Choroid plexus epithelial cell (primary cell): ENCODE measurements around the gene PDK1.
"Not testable (repeated sequence)": the region's sequence is repeated elsewhere in the genome, so short reads cannot be mapped to it uniquely, and the experiment has no call there.

Source experiments
- DNase-seq: peaks from one replicate; pipeline ENCODE4 v3.0.0-alpha.2; 2010; ENCODE audit warnings: low read depth
- H3K4me3 ChIP-seq: 2 replicates; pipeline ENCODE4 v1.5.1; 2011; ENCODE audit warnings: low read depth, mild to moderate bottlenecking, control low read depth, low read length, moderate library complexity
- TF ChIP-seq, protein P1 (sequence below): conservative IDR thresholded peaks from 2 replicates; pipeline ENCODE4 v1.5.1; 2011; ENCODE audit warnings: low read depth, mild to moderate bottlenecking, control low read depth, inconsistent platforms, low read length, moderate library complexity

PDK1 gene

DNA sequence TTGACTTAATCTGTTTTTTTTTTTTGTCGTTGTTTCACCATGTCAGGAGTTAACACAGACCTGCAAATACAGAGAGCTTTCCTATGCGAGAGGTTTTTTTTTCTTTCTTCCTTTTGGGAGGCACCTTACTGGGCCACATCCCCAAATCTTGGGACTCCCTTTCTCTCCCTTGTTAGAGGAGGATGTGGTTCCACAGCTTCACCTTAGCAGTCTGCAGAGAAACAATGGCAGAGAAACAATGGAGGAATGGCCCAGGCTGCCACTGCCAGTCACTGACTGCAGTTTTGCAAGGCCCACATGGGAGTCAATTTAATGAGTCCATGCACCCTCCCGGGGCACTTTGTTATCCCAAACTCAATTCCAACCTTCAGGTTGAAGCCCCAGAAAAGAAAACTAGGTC is 20.8 kb upstream of the PDK1 start:
- no peak overlapping the region for H3K4me3 ChIP-seq
- no peak for DNase-seq
- TF ChIP-seq, protein P1, sequence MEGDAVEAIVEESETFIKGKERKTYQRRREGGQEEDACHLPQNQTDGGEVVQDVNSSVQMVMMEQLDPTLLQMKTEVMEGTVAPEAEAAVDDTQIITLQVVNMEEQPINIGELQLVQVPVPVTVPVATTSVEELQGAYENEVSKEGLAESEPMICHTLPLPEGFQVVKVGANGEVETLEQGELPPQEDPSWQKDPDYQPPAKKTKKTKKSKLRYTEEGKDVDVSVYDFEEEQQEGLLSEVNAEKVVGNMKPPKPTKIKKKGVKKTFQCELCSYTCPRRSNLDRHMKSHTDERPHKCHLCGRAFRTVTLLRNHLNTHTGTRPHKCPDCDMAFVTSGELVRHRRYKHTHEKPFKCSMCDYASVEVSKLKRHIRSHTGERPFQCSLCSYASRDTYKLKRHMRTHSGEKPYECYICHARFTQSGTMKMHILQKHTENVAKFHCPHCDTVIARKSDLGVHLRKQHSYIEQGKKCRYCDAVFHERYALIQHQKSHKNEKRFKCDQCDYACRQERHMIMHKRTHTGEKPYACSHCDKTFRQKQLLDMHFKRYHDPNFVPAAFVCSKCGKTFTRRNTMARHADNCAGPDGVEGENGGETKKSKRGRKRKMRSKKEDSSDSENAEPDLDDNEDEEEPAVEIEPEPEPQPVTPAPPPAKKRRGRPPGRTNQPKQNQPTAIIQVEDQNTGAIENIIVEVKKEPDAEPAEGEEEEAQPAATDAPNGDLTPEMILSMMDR: no peak

DNA sequence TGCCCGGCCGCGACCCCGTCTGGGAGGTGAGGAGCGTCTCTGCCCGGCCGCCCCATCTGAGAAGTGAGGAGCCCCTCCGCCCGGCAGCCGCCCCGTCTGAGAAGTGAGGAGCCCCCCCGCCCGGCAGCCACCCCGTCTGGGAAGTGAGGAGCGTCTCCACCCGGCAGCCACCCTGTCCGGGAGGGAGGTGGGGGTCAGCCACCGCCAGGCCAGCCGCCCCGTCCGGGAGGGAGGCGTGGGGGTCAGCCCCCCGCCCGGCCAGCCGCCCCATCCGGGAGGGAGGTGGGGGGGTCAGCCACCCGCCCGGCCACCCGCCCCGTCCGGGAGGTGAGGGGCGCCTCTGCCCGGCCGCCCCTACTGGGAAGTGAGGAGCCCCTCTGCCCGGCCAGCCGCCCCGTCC is 18.0 kb upstream of the PDK1 start:
- not testable (repeated sequence) for DNase-seq

DNA sequence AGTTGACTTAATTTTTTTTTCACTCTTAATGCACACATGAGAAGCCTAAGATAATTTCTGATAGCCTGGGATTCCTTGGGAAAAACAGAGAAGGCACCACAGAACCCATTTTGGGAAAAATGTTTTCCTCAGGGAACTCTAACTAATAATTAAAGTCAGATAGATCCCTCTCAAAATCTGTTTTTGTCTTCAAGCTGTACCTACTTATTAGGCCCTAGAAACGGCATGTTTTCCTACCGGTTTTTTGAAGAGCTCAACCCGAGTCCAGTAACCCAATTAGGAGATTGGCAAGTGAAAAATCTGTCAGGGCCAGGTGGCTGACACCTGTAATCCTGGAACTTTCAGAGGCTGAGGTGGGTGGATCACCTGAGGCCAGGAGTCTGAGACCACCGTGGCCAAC is 16.1 kb upstream of the PDK1 start:
- TF ChIP-seq, protein P1: no peak
- no peak for DNase-seq
- no peak overlapping the region for H3K4me3 ChIP-seq

More for the DNA sequence above, 18.0 kb upstream of the PDK1 start:
- not testable (repeated sequence) for H3K4me3 ChIP-seq

DNA sequence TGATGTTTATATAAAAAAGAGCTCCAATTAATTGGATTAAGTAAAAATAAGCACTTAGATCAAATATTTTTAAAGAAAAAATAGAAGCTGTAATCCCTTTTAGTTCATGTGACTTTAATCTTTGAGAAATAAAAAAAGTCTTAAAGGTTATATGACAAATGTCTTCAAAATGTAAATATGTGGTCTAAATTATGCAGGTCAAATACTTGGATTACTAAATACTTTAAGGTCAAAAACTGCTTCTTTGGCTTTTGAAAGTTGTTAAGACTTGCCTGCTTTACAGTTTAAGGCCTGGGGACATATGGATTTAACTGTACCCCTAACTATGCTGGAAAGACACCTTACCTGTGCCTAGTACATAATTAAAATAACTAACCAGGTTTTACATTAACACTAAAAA is 15.5 kb upstream of the PDK1 start:
- no peak for DNase-seq
- TF ChIP-seq, protein P1: no peak
- no peak overlapping the region for H3K4me3 ChIP-seq

DNA sequence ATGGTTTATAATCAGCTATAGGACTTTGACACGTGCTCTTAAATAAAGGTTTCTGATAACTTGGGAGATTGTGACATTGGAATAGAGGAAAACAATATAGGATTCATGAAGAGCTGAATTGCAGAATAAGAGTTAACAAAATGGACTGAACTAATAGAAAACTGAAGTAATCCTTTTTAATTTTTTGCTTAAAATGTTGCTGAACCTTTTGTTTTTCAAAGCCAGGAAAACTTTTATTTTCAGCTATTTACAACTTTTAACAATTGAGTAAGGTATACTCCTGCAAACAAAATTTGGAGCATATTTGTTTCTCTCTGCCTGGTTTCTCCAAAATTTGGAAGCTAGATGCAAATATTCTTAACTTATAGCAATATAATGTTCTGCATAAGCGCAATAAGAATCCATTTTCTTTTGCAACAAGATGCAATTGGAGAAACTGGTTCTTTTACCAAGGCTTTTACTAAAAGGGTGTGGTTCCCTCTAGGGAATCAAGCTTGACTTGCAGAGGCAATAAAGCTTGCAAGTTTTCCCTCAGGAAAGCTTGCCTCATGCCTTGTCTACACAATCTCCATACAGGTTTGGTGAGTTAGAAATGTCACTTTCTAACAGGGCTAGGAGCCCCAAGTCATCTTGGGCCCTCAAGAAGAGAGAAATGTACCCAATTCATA is 10.3 kb upstream of the PDK1 start:
- no peak for DNase-seq
- TF ChIP-seq, protein P1: no peak
- no peak overlapping the region for H3K4me3 ChIP-seq

DNA sequence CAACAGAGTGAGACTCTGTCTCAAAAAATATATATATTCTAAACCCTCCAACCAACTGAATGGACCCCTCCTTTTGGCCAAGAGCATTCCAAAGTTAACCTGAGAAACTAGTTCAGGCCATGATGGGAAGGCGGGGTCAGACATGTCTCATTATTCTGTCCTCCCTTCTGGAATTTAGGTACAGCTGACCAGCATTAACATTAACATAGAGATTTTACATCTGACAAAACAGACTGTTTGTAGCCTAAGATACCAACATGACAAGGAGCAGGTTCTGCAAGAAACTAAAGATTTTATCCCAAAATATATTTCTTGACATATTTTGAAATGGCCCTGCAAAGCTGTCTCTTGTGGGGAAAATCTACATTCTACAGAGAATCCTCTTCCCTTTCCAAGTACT is 6.8 kb upstream of the PDK1 start:
- no peak overlapping the region for H3K4me3 ChIP-seq
- TF ChIP-seq, protein P1: no peak
- no peak for DNase-seq

DNA sequence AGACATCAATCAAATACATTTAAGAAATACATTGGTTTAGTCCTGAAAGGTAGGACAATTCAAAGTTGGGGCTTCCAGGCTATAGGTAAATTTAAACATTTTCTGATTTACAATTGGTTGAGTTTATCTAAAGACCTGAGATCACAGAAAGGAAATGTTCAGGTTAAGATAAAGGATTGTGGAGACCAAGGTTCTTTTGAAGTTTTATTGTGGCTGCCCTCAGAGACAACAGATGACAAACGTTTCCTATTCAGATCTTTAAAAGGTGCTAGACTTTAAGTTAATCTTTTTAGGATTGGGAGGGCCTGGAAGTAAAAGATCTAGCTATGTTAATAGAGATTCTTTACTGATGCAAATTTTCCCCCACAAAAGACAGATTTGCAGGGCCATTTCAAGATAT is 6.1 kb upstream of the PDK1 start:
- not testable (repeated sequence) for DNase-seq, H3K4me3 ChIP-seq

DNA sequence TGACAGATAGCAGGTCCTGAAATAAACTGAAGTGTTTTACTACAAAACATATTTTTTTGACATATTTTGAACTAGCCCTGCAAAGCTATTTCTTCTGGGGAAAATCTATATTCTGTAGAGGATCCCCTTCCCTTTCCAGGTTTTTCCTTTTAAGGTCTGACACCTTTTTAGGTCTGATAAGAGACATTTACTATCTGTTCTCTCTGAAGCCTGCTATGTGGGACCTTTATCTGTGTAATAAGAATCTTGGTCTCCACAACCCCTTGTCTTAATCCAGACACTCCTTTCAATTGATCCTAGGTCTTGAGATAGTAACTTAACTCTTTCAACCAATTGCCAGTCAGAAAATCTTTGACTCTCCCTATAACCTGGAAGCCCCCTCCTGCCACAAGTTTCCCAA is 5.5 kb upstream of the PDK1 start:
- no peak overlapping the region for H3K4me3 ChIP-seq
- TF ChIP-seq, protein P1: no peak
- no peak for DNase-seq
